Liver (tissue), 9 donors: Measurements from ENCODE around the gene WNT3A. TPM values are rescaled to one million over a fixed set of nuclear protein-coding genes. Genes with fewer than 3 reads are reported as not detected.

ENCODE experiments used
- DNase-seq: peaks from one replicate; pipeline ENCODE4 v3.0.0-alpha.2; 2017; ENCODE audit warnings: low spot score
- H3K27ac ChIP-seq, 2 donors: one replicate each; pipeline ENCODE4 v1.7.0; 2013; ENCODE audit warnings: inconsistent platforms in 2 of 2, low read length in 2 of 2, control low read depth in 1 of 2, low read depth in 1 of 2, mild to moderate bottlenecking in 1 of 2
- H3K27me3 ChIP-seq, 4 donors: one replicate each; pipeline versions ENCODE4 v1.6.1 to v1.7.0; 2013; ENCODE audit warnings: low read length in 3 of 4, inconsistent platforms in 1 of 4, mild to moderate bottlenecking in 1 of 4, moderate library complexity in 1 of 4; ENCODE audit not compliant: control insufficient read depth in 4 of 4, insufficient read depth in 4 of 4
- H3K36me3 ChIP-seq, 4 donors: one replicate each; pipeline versions ENCODE4 v1.6.1 to v1.7.0; 2013; ENCODE audit warnings: low read length in 3 of 4, mild to moderate bottlenecking in 3 of 4, low read depth in 1 of 4, moderate library complexity in 1 of 4; ENCODE audit not compliant: control insufficient read depth in 4 of 4, insufficient read depth in 3 of 4
- H3K4me1 ChIP-seq, 4 donors: one replicate each; pipeline versions ENCODE4 v1.6.1 to v1.7.0; 2013; ENCODE audit warnings: low read length in 3 of 4, mild to moderate bottlenecking in 3 of 4, moderate library complexity in 1 of 4; ENCODE audit not compliant: control insufficient read depth in 4 of 4, insufficient read depth in 4 of 4
- H3K4me3 ChIP-seq, 3 donors: one replicate each; pipeline versions ENCODE4 v1.6.1 to v1.7.0; 2013; ENCODE audit warnings: low read length in 3 of 3, control low read depth in 1 of 3, low read depth in 1 of 3, mild to moderate bottlenecking in 1 of 3
- H3K9ac ChIP-seq, 2 donors: one replicate each; pipeline ENCODE4 v1.7.0; 2013; ENCODE audit warnings: low read length in 2 of 2, mild to moderate bottlenecking in 2 of 2, moderate library complexity in 2 of 2, control low read depth in 1 of 2, low read depth in 1 of 2
- H3K9me3 ChIP-seq, 4 donors: one replicate each; pipeline versions ENCODE4 v1.6.1 to v1.7.0; 2013; ENCODE audit warnings: low read length in 3 of 4; ENCODE audit not compliant: control insufficient read depth in 4 of 4
- EGR1 ChIP-seq, 2 donors: IDR thresholded peaks; 2 replicates each; pipeline ENCODE4 v1.6.1; 2016 to 2018; ENCODE audit warnings: antibody characterized with exemption in 2 of 2, low read depth in 2 of 2
- FOXA1 ChIP-seq: IDR thresholded peaks from 2 replicates; pipeline ENCODE4 v1.6.1; 2016; ENCODE audit warnings: antibody characterized with exemption
- FOXA2 ChIP-seq: IDR thresholded peaks from 2 replicates; pipeline ENCODE4 v1.6.1; 2016; ENCODE audit warnings: antibody characterized with exemption
- GABPA ChIP-seq, 2 donors: IDR thresholded peaks in 1 of 2; conservative IDR thresholded peaks in 1 of 2; 2 replicates each; pipeline ENCODE4 v1.6.1; 2016; ENCODE audit warnings: antibody characterized with exemption in 2 of 2, mild to moderate bottlenecking in 1 of 2, moderate library complexity in 1 of 2
- HNF4A ChIP-seq, 2 donors: conservative IDR thresholded peaks; 2 replicates each; pipeline ENCODE4 v1.6.1; 2016; ENCODE audit warnings: antibody characterized with exemption in 2 of 2, mild to moderate bottlenecking in 2 of 2
- HNF4G ChIP-seq: IDR thresholded peaks from 2 replicates; pipeline ENCODE4 v1.6.1; 2016; ENCODE audit warnings: antibody characterized with exemption
- JUND ChIP-seq, 2 donors: IDR thresholded peaks; 2 replicates each; pipeline ENCODE4 v1.6.1; 2016; ENCODE audit warnings: antibody characterized with exemption in 2 of 2
- NR2F2 ChIP-seq: IDR thresholded peaks from 2 replicates; pipeline ENCODE4 v1.6.1; 2016; ENCODE audit warnings: antibody characterized with exemption
- RAD21 ChIP-seq, 2 donors: IDR thresholded peaks; 2 replicates each; pipeline ENCODE4 v1.6.1; 2016; ENCODE audit warnings: antibody characterized with exemption in 2 of 2, mild to moderate bottlenecking in 2 of 2
- RXRA ChIP-seq, 2 donors: IDR thresholded peaks; 2 replicates each; pipeline ENCODE4 v1.6.1; 2017 to 2018; ENCODE audit warnings: antibody characterized with exemption in 2 of 2, mild to moderate bottlenecking in 1 of 2
- SP1 ChIP-seq: IDR thresholded peaks from 2 replicates; pipeline ENCODE4 v1.6.1; 2018; ENCODE audit warnings: antibody characterized with exemption, mild to moderate bottlenecking
- TAF1 ChIP-seq: conservative IDR thresholded peaks from 2 replicates; pipeline ENCODE4 v1.6.1; 2016; ENCODE audit warnings: antibody characterized with exemption, mild to moderate bottlenecking
- YY1 ChIP-seq: IDR thresholded peaks from 2 replicates; pipeline ENCODE4 v1.6.1; 2016; ENCODE audit warnings: antibody characterized with exemption, mild to moderate bottlenecking
- WGBS: extraction: QIAGEN DNeasy Blood & Tissue Kit; methylation state at CpG from one replicate; pipeline ENCODE4 v1.1.7; 2013; 5-methylcytosine and 5-hydroxymethylcytosine counted together
- polyA plus RNA-seq, 2 donors: library from polyadenylated mRNA; stranded (reverse) in 1 of 2; unstranded in 1 of 2; fragments of 200-250 nt in 1 of 2; fragments of >200 nt in 1 of 2; fragmentation: Nextera tagmentation in 1 of 2; extraction: Ambion mirVana in 1 of 2; gene quantifications; one replicate each; pipeline versions ENCODE4 v1.2.1 to v1.2.3, GENCODE V29; 2013 to 2015
- total RNA-seq, 2 donors: library from RNA; depleted of rRNA; stranded (reverse); fragments of >200 nt; gene quantifications; one replicate each; pipeline ENCODE4 v1.2.3, GENCODE V29; 2014
- TF ChIP-seq, protein P1 (sequence below): IDR thresholded peaks from 2 replicates; pipeline ENCODE4 v1.6.1; 2016; ENCODE audit warnings: antibody characterized with exemption
- TF ChIP-seq, protein P2 (sequence below): fragments of 150-350 bp; IDR thresholded peaks from 2 replicates; pipeline ENCODE4 v1.5.1; 2017; ENCODE audit warnings: improper control_type of control experiment, low read depth, low read length; ENCODE audit not compliant: missing input control
- TF ChIP-seq, protein P3 (sequence below): IDR thresholded peaks from 2 replicates; pipeline ENCODE4 v1.6.1; 2016; ENCODE audit warnings: antibody characterized with exemption
- TF ChIP-seq, protein P4 (sequence below): IDR thresholded peaks from 2 replicates; pipeline ENCODE4 v1.6.1; 2016; ENCODE audit warnings: antibody characterized with exemption
- TF ChIP-seq, protein P5 (sequence below): IDR thresholded peaks from 2 replicates; pipeline ENCODE4 v1.6.1; 2016; ENCODE audit warnings: antibody characterized with exemption, mild to moderate bottlenecking
- donor health status: healthy.
- donor health status: healthy.
- donor health status: healthy.
- donor health status: healthy.
- donor health status: healthy.

The WNT3A gene
- total and polyA plus RNA-seq, 4 donors, result not detected

DNA sequence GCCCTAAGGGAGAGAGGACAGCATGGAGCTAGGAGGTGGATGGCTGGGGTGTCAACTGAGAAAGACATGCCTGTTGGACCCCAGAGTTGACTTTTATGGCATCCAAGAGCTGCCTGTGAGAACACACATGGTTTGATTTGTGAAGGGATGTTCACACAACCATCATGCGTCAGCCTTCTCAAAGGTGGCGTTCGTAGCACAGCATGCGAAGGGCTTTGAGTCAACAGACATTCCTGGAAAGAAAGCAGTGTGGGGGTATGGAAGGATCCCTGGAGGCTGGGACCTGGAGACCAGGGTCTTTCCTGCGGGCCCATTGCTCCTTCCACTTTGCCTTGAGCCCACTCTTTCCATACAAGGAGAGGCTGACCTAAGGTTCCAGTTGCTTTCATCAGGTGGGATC lies 6.4 kb upstream of the WNT3A start:
- no peak for TF ChIP-seq JUND (IDR thresholded peaks at IDR 0.05)
- TF ChIP-seq, protein P1, sequence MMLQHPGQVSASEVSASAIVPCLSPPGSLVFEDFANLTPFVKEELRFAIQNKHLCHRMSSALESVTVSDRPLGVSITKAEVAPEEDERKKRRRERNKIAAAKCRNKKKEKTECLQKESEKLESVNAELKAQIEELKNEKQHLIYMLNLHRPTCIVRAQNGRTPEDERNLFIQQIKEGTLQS, result no peak
- no peak for TF ChIP-seq TAF1
- TF ChIP-seq, protein P2, sequence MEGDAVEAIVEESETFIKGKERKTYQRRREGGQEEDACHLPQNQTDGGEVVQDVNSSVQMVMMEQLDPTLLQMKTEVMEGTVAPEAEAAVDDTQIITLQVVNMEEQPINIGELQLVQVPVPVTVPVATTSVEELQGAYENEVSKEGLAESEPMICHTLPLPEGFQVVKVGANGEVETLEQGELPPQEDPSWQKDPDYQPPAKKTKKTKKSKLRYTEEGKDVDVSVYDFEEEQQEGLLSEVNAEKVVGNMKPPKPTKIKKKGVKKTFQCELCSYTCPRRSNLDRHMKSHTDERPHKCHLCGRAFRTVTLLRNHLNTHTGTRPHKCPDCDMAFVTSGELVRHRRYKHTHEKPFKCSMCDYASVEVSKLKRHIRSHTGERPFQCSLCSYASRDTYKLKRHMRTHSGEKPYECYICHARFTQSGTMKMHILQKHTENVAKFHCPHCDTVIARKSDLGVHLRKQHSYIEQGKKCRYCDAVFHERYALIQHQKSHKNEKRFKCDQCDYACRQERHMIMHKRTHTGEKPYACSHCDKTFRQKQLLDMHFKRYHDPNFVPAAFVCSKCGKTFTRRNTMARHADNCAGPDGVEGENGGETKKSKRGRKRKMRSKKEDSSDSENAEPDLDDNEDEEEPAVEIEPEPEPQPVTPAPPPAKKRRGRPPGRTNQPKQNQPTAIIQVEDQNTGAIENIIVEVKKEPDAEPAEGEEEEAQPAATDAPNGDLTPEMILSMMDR, result no peak
- TF ChIP-seq HNF4A (conservative IDR thresholded peaks at IDR 0.05), result no peak
- peaks cover 0 to 17% (median 4%) of the 10 kb centered on the region in 4 donors for H3K9me3 ChIP-seq
- no peak for DNase-seq
- no peaks in the 10 kb centered on the region for H3K4me1 ChIP-seq
- whole genome bisulfite sequencing, result 88% methylated on average over 5 of the region's 5 CpGs
- H3K9ac ChIP-seq, result no peak overlapping the region
- no peaks in the 10 kb centered on the region for H3K36me3 ChIP-seq
- no peak overlapping the region for H3K27ac ChIP-seq
- peaks cover 0 to 5% (median 4%) of the 10 kb centered on the region in 4 donors for H3K27me3 ChIP-seq
- no peak overlapping the region for H3K4me3 ChIP-seq

DNA sequence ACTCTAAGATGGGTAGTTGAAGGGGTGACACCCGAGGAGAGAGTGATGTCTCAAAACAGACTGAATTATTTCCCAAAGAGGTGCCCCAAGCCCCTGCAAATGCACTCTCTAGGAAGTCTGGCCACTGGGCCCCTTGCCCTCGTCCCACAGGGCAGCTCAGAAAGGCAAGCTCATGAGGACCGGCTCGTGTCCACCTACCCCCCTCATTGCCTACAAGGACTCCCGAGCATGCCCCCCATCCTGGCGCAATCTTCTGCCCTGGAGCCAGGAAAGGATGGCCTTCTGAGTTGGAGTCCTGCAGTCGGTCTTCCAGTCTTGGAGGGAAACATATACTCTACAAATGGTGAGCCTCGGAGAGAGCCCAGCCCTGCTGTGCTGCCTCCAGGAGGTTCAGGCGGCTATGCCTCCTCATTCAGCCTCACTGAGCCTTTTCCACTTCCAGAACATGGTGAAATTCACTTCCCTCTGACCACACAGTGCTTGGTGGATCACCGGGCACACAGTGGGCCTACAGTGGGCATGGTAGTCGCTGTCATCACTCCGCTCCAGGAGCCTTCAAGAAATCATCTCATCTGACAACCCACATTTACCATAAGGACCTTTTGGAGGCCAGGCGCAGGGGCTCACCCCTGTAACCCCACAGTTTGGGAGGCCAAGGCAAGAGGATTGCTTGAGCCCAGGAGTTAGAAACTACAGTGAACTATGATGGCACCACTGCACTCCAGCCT lies 5.8 kb upstream of the WNT3A start:
- no peak for DNase-seq
- no peak for TF ChIP-seq GABPA (IDR thresholded peaks at IDR 0.05 in 1 of 2, conservative IDR thresholded peaks at IDR 0.05 in 1 of 2)
- TF ChIP-seq, protein P3, sequence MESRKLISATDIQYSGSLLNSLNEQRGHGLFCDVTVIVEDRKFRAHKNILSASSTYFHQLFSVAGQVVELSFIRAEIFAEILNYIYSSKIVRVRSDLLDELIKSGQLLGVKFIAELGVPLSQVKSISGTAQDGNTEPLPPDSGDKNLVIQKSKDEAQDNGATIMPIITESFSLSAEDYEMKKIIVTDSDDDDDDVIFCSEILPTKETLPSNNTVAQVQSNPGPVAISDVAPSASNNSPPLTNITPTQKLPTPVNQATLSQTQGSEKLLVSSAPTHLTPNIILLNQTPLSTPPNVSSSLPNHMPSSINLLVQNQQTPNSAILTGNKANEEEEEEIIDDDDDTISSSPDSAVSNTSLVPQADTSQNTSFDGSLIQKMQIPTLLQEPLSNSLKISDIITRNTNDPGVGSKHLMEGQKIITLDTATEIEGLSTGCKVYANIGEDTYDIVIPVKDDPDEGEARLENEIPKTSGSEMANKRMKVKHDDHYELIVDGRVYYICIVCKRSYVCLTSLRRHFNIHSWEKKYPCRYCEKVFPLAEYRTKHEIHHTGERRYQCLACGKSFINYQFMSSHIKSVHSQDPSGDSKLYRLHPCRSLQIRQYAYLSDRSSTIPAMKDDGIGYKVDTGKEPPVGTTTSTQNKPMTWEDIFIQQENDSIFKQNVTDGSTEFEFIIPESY, result no peak
- no peak for TF ChIP-seq HNF4G
- no peak for TF ChIP-seq HNF4A (conservative IDR thresholded peaks at IDR 0.05)
- no peak for TF ChIP-seq JUND (IDR thresholded peaks at IDR 0.05)
- TF ChIP-seq, protein P4, sequence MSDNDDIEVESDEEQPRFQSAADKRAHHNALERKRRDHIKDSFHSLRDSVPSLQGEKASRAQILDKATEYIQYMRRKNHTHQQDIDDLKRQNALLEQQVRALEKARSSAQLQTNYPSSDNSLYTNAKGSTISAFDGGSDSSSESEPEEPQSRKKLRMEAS, result no peak
- TF ChIP-seq RXRA (IDR thresholded peaks at IDR 0.05), result no peak
- TF ChIP-seq, protein P5, sequence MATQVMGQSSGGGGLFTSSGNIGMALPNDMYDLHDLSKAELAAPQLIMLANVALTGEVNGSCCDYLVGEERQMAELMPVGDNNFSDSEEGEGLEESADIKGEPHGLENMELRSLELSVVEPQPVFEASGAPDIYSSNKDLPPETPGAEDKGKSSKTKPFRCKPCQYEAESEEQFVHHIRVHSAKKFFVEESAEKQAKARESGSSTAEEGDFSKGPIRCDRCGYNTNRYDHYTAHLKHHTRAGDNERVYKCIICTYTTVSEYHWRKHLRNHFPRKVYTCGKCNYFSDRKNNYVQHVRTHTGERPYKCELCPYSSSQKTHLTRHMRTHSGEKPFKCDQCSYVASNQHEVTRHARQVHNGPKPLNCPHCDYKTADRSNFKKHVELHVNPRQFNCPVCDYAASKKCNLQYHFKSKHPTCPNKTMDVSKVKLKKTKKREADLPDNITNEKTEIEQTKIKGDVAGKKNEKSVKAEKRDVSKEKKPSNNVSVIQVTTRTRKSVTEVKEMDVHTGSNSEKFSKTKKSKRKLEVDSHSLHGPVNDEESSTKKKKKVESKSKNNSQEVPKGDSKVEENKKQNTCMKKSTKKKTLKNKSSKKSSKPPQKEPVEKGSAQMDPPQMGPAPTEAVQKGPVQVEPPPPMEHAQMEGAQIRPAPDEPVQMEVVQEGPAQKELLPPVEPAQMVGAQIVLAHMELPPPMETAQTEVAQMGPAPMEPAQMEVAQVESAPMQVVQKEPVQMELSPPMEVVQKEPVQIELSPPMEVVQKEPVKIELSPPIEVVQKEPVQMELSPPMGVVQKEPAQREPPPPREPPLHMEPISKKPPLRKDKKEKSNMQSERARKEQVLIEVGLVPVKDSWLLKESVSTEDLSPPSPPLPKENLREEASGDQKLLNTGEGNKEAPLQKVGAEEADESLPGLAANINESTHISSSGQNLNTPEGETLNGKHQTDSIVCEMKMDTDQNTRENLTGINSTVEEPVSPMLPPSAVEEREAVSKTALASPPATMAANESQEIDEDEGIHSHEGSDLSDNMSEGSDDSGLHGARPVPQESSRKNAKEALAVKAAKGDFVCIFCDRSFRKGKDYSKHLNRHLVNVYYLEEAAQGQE, result no peak
- TF ChIP-seq YY1, result no peak
- no peak for TF ChIP-seq EGR1 (IDR thresholded peaks at IDR 0.05; ENCODE audit: low read depth in 2 of 2)
- TF ChIP-seq NR2F2, result no peak
- no peak for TF ChIP-seq RAD21 (IDR thresholded peaks at IDR 0.05)
- TF ChIP-seq FOXA2, result no peak
- TF ChIP-seq FOXA1, result no peak
- TF ChIP-seq, protein P1, result no peak
- TF ChIP-seq SP1, result no peak
- TF ChIP-seq, protein P2, result no peak
- no peak for TF ChIP-seq TAF1
- 75% methylated on average over 13 of the region's 13 CpGs for WGBS

More for the DNA sequence above, 5.8 kb upstream of the WNT3A start:
- Histone ChIP-seq H3K27me3 (peaks cover 0 to 7% (median 4%) of the 10 kb centered on the region in 4 donors), H3K4me3 (no peak overlapping the region), H3K9ac (no peak overlapping the region), H3K36me3 (no peaks in the 10 kb centered on the region), H3K9me3 (peaks cover 0 to 12% (median 4%) of the 10 kb centered on the region in 4 donors), H3K4me1 (no peaks in the 10 kb centered on the region), H3K27ac (no peak overlapping the region)
